SHP77 (cell line): Measurements from ENCODE around the gene SAG.
"Not testable (repeated sequence)": the region's sequence is repeated elsewhere in the genome, so short reads cannot be mapped to it uniquely, and the experiment has no call there.

Experiments
- DNase-seq, 2 experiments: peaks; one replicate each; lab custom pipeline; 2025; lab: John Stamatoyannopoulos, UW

SAG gene

DNA sequence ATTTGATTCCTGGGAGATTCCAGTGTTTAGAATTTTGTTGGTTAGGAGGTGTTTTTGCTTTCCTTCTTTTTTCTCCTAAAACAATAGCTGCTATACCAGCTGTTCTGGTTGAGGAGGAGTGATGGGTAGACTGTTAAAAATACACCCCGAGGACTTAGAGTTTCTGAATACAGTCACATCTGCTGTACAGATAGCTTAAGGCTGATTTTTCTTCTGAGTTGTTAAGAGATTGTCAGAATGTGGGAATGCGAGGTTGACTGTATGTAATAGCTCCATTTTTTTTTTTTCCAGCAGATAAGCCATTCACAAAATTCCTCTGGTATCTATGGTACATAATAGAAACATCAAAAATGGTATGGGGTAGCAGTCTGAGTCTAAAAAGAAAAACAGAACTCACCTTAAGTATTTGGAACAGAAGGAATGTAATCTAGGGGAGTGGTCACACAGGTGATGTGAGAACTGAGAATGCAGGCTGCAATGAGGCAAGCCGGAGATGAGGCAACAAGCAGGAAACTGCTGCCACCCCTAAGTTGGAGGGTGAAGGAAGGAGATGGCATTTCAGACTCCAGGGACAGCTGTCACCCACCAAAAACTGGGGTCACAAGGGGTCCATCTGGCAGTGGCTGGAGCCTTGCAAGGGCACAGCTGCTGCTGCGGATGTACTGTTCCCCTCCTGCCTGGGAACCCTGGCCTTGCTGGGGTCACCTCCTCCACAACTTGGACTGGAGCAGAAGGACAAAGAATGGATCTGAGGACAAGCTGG is 49.1 kb downstream of the SAG start:
- no peak for DNase-seq

DNA sequence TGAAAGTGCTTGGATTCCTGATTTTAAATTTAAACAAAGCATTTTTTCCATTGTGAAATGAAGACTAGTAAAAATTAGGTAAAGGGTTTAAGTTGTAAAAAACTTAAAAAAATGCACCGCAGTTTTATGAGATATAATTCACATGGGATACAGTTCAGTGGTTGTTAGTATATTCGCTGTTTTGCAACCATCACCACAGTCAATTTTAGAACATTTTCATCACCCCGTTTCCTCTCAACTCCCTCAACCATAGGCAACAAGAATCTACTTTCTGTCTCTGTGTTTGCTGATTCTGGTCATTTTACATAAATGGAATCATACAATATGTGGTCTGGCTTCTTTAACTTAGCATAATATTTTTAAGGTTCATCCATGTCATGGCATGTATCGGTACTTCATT is 50.7 kb downstream of the SAG start:
- no peak for DNase-seq

DNA sequence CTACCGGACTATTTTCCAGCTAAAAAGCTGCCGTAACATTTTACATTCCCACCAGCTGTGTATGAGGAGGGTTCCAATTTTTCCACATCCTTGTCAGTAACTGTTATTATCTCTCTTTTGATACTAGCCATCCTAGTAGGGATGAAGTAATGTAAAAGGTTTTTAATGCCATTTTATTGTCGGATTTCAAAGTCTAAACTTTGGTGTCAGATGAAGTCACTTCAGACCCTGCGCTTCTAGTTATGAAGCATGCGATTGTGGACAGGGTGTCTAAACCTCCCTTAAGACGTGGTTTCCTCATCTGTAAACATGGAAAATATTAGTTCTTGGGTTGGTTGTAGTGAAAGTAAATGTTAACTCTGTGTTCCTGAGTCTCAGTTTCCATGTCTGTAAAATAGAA is 51.3 kb downstream of the SAG start:
- no peak for DNase-seq

DNA sequence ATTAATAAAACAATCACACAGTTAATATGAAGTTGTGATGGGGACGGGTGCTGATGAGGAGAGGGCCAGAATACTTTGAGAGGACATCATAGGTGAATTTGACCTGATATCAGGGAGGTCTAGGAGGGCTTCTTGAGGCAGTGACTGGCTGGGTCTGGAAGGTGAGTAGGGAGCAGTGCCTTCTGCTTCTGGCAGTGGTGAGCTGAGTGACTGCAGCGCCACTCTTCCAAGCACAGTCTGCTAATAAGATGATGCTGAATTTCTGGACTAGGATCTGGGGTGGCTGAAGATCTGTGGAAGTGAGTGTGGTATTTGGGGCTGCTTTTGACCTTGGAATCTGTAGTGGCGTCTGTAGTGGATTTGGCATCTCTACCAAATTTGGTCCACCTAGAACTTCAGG is 52.2 kb downstream of the SAG start:
- no peak for DNase-seq

DNA sequence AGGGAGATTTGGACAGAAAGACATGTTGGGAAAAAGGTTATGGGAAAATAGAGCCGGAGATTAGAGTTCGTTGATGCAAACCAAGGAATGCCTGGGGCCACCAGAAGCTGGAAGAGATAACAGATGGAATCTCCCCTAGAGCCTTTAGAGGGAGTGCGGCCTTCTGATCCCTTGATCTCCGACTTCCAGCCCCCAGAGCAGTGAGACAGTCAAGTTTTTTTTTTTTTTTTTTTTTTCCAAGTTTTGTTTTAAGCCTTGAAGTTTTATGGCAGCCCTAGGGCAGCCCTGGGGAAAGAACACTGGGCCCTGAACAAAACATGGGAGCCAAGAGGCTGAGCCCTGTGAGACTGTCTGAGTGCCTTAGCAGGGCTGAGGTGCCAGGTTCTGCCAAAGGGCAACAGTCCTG is 53.2 kb downstream of the SAG start:
- no peak for DNase-seq

- DNase-seq: no peak
Observed at GRCh38 chr2:233361297-233361696, 53.7 kb downstream of the SAG start.

- no peak for DNase-seq
Observed at GRCh38 chr2:233362742-233363141, 55.1 kb downstream of the SAG start.

- no peak for DNase-seq
Observed at GRCh38 chr2:233363744-233364235, 56.2 kb downstream of the SAG start.

DNA sequence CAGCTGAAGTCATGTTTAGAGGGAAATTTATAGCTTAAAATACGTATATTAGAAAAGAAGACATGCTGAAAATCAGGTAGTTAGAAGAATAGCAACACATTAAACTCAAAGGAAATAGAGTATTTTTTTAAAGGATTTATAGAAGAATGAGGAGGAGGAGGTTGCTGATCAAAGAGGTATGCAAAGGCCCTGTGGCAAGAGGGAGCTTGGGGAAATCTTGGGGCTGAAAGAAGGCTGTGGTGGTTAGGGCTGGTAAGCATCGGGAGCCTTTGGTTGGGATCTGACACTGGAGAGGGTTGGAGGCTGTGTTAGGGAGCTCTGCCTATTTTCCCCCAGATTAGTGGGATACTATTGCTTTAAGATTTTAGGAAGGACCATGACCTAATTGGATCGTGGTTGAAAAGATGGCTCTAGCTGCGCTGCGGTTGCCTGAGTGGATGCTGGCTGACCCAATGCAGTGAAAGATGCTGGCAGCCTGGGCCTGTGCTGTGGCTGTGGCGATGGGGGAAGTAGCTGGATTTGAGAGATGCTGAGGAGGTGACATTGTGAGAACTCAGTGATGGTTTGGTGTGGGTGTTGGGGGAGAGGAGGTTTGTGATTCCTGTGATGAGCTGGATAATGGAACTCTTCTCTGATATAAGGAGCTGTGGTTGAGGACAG is 58.4 kb downstream of the SAG start:
- no peak for DNase-seq

- DNase-seq: no peak
Observed at GRCh38 chr2:233367586-233367985, 60.0 kb downstream of the SAG start.

DNA sequence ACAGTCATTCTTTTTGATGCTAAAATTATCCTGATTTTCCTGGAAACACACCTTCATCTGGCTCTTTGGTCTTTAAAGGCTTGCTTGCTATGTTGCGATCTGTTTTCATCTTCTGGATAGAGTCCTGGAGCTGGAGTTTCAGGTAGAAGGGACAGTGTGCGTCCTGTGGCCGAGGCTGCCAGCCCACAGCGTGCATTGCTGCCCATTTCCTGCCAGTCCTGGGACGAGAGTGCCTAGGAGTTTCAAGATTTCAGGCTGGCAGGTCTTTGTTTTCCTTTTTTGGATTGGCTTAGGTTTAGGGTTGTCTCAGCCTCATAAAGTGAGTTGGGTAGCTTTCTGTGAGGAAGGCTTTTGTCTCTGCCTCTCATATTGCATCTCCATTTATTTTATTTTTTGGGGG is 61.1 kb downstream of the SAG start:
- DNase-seq: no peak

GRCh38 chr2:233369462-233369861 is 61.8 kb downstream of the SAG start:
- DNase-seq: no peak

GRCh38 chr2:233369897-233370685 is 62.5 kb downstream of the SAG start:
- no peak for DNase-seq

DNA sequence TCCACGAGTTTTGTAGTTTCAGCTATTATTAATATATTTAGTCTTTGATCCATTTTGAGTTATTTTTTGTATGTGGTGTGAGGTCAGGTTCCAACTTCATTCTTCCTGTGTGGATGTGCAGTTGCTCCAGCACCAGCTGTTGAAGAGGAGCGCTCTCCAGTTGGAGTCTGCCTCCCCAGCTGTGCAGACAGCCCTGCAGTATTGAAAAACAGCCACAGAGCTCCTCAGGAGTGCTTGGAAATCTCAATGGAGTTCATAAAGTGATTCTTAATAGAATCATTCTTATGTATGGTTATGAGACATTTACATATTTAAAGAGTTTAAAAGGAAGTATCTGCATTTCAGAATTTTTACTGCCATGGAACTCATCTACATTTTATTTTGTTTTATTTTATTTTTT is 64.0 kb downstream of the SAG start:
- DNase-seq: no peak

- no peak for DNase-seq
Observed at GRCh38 chr2:233372855-233373254, 65.2 kb downstream of the SAG start.

- no peak for DNase-seq
Observed at GRCh38 chr2:233373316-233373715, 65.7 kb downstream of the SAG start.

GRCh38 chr2:233374776-233375175 is 67.2 kb downstream of the SAG start:
- not testable (repeated sequence) for DNase-seq

GRCh38 chr2:233375490-233376314 is 68.1 kb downstream of the SAG start:
- DNase-seq: no peak

DNA sequence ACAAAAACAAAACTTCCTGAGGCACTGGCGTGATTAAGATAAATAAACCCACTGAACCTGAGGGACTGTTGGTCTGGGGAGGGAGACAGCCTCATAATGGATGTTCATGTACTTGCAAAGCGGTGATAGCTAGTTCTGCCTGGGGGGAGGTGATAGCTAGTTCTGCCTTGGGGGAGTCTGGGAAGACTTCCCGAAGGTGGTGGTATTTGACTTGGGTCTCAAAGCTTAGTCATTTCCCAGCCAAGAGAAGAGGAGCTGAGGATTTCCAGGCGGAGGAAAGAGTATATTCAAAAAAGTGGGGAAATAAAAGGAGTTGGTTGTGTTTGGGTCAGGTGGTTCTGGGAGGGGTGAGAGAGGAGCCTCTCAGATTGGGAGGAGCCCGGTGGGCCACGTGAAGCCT is 71.4 kb downstream of the SAG start:
- no peak for DNase-seq

GRCh38 chr2:233379441-233379840 is 71.8 kb downstream of the SAG start:
- no peak for DNase-seq

DNA sequence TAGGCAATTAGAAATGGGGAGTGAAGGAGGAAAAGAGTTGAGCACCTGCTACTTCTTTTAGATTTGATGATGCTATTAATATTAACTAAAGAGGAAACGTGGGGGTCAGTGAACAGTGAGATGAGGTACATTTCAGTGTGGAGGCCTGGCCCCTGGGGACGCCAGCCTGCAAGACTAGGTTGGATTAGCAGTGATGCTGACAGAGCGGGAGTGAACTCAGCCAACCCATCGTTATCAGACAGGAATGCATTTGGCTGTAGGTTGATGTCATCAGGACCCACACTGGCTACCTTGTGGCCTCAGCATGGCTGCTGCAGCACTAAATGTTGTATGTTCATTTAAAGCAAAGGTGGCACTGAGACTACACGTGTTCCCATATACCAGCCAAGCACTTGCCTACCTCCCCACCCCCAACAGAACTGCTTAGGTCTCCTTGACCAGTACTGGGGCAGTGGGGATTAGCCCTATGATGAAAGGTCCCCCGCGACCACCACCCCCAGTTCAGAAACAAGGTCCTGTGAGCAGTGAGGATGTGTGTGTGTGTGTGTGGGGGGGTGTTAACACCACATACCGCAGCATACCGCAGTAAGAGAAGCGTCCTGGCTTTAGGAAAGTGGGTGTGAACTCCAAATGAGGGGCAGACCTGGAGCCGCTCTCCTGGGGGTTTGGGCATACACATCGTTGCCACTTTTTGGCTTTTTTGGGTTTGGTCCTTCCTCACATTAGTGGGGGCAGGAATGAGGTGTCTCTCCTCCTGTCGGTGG is 72.7 kb downstream of the SAG start:
- no peak for DNase-seq
